ENCODE data around the gene SERPINA1. TPM values are rescaled to one million over a fixed set of nuclear protein-coding genes. Genes with fewer than 3 reads are reported as not detected.

The SERPINA1 gene
- total RNA-seq, 1 experiment from 2014 or later, result 9.1 TPM

- Histone ChIP-seq H3K27ac (ENCODE audit: low read depth, low read length) (no peak overlapping the region), H3K9me3 (ENCODE audit: control insufficient read depth in 1 of 2, insufficient read depth in 1 of 2, low read depth in 1 of 2, low read length in 2 of 2) (no peaks in the 10 kb centered on the region), H3K4me1 (ENCODE audit: control insufficient read depth in 1 of 2, insufficient read depth in 2 of 2, low read length in 2 of 2) (peaks cover 5 to 31% of the 10 kb centered on the region in 2 experiments; a peak in 3 of 4 replicates), H3K79me2 (ENCODE audit: insufficient read depth, low read length) (no peaks in the 10 kb centered on the region), H3K4me3 (replicated peaks in 1 of 2; ENCODE audit: low read depth in 1 of 2, low read length in 2 of 2) (no peak overlapping the region), H3K9me2 (ENCODE audit: insufficient read depth) (no peaks in the 10 kb centered on the region), H3K4me2 (ENCODE audit: low read length) (no peak overlapping the region), H2AFZ (ENCODE audit: low read depth, low read length, poor library complexity, severe bottlenecking) (no peak overlapping the region), H3K27me3 (ENCODE audit: insufficient read depth, low read length) (no peaks in the 10 kb centered on the region), H3K9ac (ENCODE audit: low read length) (no peak overlapping the region), H4K20me1 (ENCODE audit: insufficient read depth) (no peaks in the 10 kb centered on the region), H3K36me3 (ENCODE audit: control insufficient read depth in 1 of 2, insufficient read depth in 2 of 2, low read length in 2 of 2) (no peaks in the 10 kb centered on the region)
- no peak for DNase-seq (ENCODE audit: low read depth, low spot score)
- ChIA-PET POLR2A (no interaction called here), CTCF (no interaction called here), RAD21 (ENCODE audit: low non-redundant PET in 1 of 2, low total read pairs in 2 of 2, uncharacterized antibody in 2 of 2, unreplicated experiment in 2 of 2) (no interaction called here)
- no TSS peak for BruUV-seq (replicated peaks)
- TF ChIP-seq TCF7L2 (IDR thresholded peaks at IDR 0.05; ENCODE audit: borderline replicate concordance, extremely low read depth, insufficient read depth, insufficient read length) (no peak), ELF1 (IDR thresholded peaks at IDR 0.05; ENCODE audit: borderline replicate concordance, low read depth) (no peak), CBX3 (IDR thresholded peaks at IDR 0.05; ENCODE audit: low read depth) (no peak), ZNF274 (IDR thresholded peaks at IDR 0.05; ENCODE audit: low read depth, low read length) (no peak)
- no peak for ATAC-seq
- intact Hi-C loops (cut with micrococcal nuclease), result no loop called here
Observed at GRCh38 chr14:94348836-94349235, 39.6 kb downstream of the SERPINA1 start.

DNA sequence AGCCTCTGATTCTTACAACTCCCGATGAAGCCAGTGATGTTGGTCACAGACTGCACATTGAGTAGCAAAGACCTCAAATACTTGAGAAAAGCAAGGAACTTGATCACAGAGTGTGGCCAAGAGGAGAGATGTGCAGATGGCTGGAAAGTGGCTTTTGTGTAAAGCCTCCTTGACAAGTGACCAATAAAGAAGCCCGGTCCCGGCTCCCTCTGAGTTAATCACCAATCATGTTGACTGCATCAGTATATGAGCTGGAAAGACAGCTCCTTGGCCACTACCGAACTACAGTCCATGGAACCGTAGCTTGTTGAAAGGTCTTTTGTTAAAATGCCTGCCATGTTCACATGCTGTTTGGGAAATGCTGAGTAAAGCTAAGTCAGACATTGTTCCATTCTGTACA, 41.6 kb downstream of the SERPINA1 start:
- Histone ChIP-seq H3K9me2 (ENCODE audit: insufficient read depth) (no peaks in the 10 kb centered on the region), H3K36me3 (ENCODE audit: control insufficient read depth in 1 of 2, insufficient read depth in 2 of 2, low read length in 2 of 2) (no peaks in the 10 kb centered on the region), H3K9ac (ENCODE audit: low read length) (no peak overlapping the region), H4K20me1 (ENCODE audit: insufficient read depth) (no peaks in the 10 kb centered on the region), H3K4me1 (ENCODE audit: control insufficient read depth in 1 of 2, insufficient read depth in 2 of 2, low read length in 2 of 2) (peaks cover 14 to 49% of the 10 kb centered on the region in 2 experiments), H3K79me2 (ENCODE audit: insufficient read depth, low read length) (no peaks in the 10 kb centered on the region), H3K27me3 (ENCODE audit: insufficient read depth, low read length) (no peaks in the 10 kb centered on the region; the same call in 1 of the 2 replicates), H2AFZ (ENCODE audit: low read depth, low read length, poor library complexity, severe bottlenecking) (no peak overlapping the region), H3K9me3 (ENCODE audit: control insufficient read depth in 1 of 2, insufficient read depth in 1 of 2, low read depth in 1 of 2, low read length in 2 of 2) (no peaks in the 10 kb centered on the region), H3K27ac (ENCODE audit: low read depth, low read length) (no peak overlapping the region), H3K4me3 (replicated peaks in 1 of 2; ENCODE audit: low read depth in 1 of 2, low read length in 2 of 2) (no peak overlapping the region), H3K4me2 (ENCODE audit: low read length) (peak overlapping the region; percentile 33)
- ChIA-PET CTCF (no interaction called here), POLR2A (no interaction called here), RAD21 (ENCODE audit: low non-redundant PET in 1 of 2, low total read pairs in 2 of 2, uncharacterized antibody in 2 of 2, unreplicated experiment in 2 of 2) (no interaction called here)
- intact Hi-C loops (cut with micrococcal nuclease), result no loop called here
- ATAC-seq (no peak), DNase-seq (ENCODE audit: low read depth, low spot score) (no peak)
- no peak for TF ChIP-seq ZBTB33 (IDR thresholded peaks at IDR 0.05; ENCODE audit: extremely low read depth, insufficient replicate concordance, low read length)
- no peak for TF ChIP-seq EGR1 (IDR thresholded peaks at IDR 0.05; ENCODE audit: low read depth)
- no peak for TF ChIP-seq ZFX (IDR thresholded peaks at IDR 0.05)
- no peak for TF ChIP-seq CEBPB (IDR thresholded peaks at IDR 0.05; ENCODE audit: low read depth)
- TF ChIP-seq POLR2AphosphoS5 (IDR thresholded peaks at IDR 0.05; ENCODE audit: low read depth, low read length), result no peak
- TF ChIP-seq SRF (IDR thresholded peaks at IDR 0.05; ENCODE audit: low read depth), result no peak
- TF ChIP-seq ELF1 (IDR thresholded peaks at IDR 0.05; ENCODE audit: borderline replicate concordance, low read depth), result no peak
- TF ChIP-seq CBX3 (IDR thresholded peaks at IDR 0.05; ENCODE audit: low read depth), result no peak
- TF ChIP-seq FOSL1 (IDR thresholded peaks at IDR 0.05; ENCODE audit: low read depth), result no peak
- no peak for TF ChIP-seq SP1 (IDR thresholded peaks at IDR 0.05; ENCODE audit: low read depth)
- no peak for TF ChIP-seq REST (IDR thresholded peaks at IDR 0.05; ENCODE audit: low read depth)
- BruUV-seq (replicated peaks), result no TSS peak

Data from HCT116 (cell line).